Hepatocyte (in vitro differentiated cells): ENCODE measurements around the gene PEAR1. TPM values are rescaled to one million over a fixed set of nuclear protein-coding genes. Genes with fewer than 3 reads are reported as not detected.

ENCODE experiments used
- DNase-seq: peaks from one replicate; pipeline ENCODE4 v3.0.0-alpha.2; 2016; ENCODE audit warnings: low spot score
- H2AFZ ChIP-seq: fragments of 200-600 bp; sonication (generic); 2 replicates; pipeline ENCODE4 v1.6.0; 2016; ENCODE audit warnings: antibody characterized with exemption, mild to moderate bottlenecking
- H3K27ac ChIP-seq: fragments of 200-600 bp; sonication (generic); 2 replicates; pipeline ENCODE4 v1.5.1; 2016; ENCODE audit warnings: mild to moderate bottlenecking
- H3K27me3 ChIP-seq: fragments of 200-600 bp; sonication (generic); 2 replicates; pipeline ENCODE4 v1.6.1; 2016
- H3K36me3 ChIP-seq: fragments of 200-600 bp; sonication (generic); replicated peaks from 2 replicates; pipeline ENCODE4 v1.5.1; 2016; ENCODE audit warnings: low read depth; ENCODE audit not compliant: insufficient read depth
- H3K4me1 ChIP-seq: fragments of 200-600 bp; sonication (generic); 2 replicates; pipeline ENCODE4 v1.5.1; 2016; ENCODE audit warnings: mild to moderate bottlenecking, moderate library complexity; ENCODE audit not compliant: insufficient read depth
- H3K4me2 ChIP-seq: fragments of 200-600 bp; sonication (generic); 2 replicates; pipeline ENCODE4 v1.6.0; 2016
- H3K4me3 ChIP-seq: fragments of 200-600 bp; sonication (generic); 2 replicates; pipeline ENCODE4 v1.5.1; 2016; ENCODE audit warnings: mild to moderate bottlenecking
- H3K79me2 ChIP-seq: fragments of 200-600 bp; sonication (generic); 2 replicates; pipeline ENCODE4 v1.6.0; 2017; ENCODE audit warnings: mild to moderate bottlenecking
- H3K9me2 ChIP-seq: fragments of 200-600 bp; sonication (generic); replicated peaks from 2 replicates; pipeline ENCODE4 v1.6.0; 2017; ENCODE audit warnings: mild to moderate bottlenecking; ENCODE audit not compliant: insufficient read depth
- H3K9me3 ChIP-seq: fragments of 200-600 bp; sonication (generic); 2 replicates; pipeline ENCODE4 v1.5.1; 2016; ENCODE audit warnings: low read depth, mild to moderate bottlenecking
- H4K20me1 ChIP-seq: fragments of 200-600 bp; sonication (generic); 2 replicates; pipeline ENCODE4 v1.6.0; 2016; ENCODE audit warnings: mild to moderate bottlenecking; ENCODE audit not compliant: insufficient read depth, poor library complexity, severe bottlenecking
- EZH2 ChIP-seq: fragments of 200-600 bp; sonication (generic); IDR thresholded peaks from 2 replicates; pipeline ENCODE4 v1.6.1; 2016; ENCODE audit warnings: antibody characterized with exemption, mild to moderate bottlenecking, borderline replicate concordance
- EZH2phosphoT487 ChIP-seq: fragments of 200-600 bp; sonication (generic); IDR thresholded peaks from one replicate; pipeline ENCODE4 v1.6.1; 2018; ENCODE audit warnings: antibody characterized with exemption, mild to moderate bottlenecking, low read depth, moderate library complexity; ENCODE audit not compliant: unreplicated experiment, severe bottlenecking
- WGBS: methylation state at CpG from one replicate; pipeline ENCODE4 v1.1.6; 2016; ENCODE audit warnings: low lambda C conversion rate; ENCODE audit errors: missing lambda C conversion rate; 5-methylcytosine and 5-hydroxymethylcytosine counted together
- polyA plus RNA-seq: library from polyadenylated mRNA; unstranded; fragments of >200 nt; fragmentation: Nextera tagmentation; extraction: Ambion mirVana; gene quantifications from 2 replicates; pipeline ENCODE4 v1.2.1, GENCODE V29; 2016
- total RNA-seq: library from RNA; depleted of rRNA; stranded (reverse); fragments of >200 nt; gene quantifications from 2 replicates; pipeline ENCODE4 v1.2.3, GENCODE V29; 2014
- TF ChIP-seq, protein P1 (sequence below): fragments of 200-600 bp; sonication (generic); IDR thresholded peaks from 2 replicates; pipeline ENCODE4 v1.5.1; 2016; ENCODE audit warnings: antibody characterized with exemption, mild to moderate bottlenecking; ENCODE audit not compliant: poor library complexity

Gene PEAR1
- total and polyA plus RNA-seq, 2 experiments from 2014 or later, result 5.3 to 6.3 TPM

- H3K36me3 ChIP-seq, result no peaks in the 10 kb centered on the region
- H3K9me3 ChIP-seq, result no peaks in the 10 kb centered on the region
- H3K9me2 ChIP-seq, result no peaks in the 10 kb centered on the region
- H2AFZ ChIP-seq, result no peak overlapping the region
- TF ChIP-seq, protein P1, sequence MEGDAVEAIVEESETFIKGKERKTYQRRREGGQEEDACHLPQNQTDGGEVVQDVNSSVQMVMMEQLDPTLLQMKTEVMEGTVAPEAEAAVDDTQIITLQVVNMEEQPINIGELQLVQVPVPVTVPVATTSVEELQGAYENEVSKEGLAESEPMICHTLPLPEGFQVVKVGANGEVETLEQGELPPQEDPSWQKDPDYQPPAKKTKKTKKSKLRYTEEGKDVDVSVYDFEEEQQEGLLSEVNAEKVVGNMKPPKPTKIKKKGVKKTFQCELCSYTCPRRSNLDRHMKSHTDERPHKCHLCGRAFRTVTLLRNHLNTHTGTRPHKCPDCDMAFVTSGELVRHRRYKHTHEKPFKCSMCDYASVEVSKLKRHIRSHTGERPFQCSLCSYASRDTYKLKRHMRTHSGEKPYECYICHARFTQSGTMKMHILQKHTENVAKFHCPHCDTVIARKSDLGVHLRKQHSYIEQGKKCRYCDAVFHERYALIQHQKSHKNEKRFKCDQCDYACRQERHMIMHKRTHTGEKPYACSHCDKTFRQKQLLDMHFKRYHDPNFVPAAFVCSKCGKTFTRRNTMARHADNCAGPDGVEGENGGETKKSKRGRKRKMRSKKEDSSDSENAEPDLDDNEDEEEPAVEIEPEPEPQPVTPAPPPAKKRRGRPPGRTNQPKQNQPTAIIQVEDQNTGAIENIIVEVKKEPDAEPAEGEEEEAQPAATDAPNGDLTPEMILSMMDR, result no peak
- no peak for TF ChIP-seq EZH2phosphoT487
- no peak for TF ChIP-seq EZH2
- H3K27me3 ChIP-seq, result no peaks in the 10 kb centered on the region
- H3K4me1 ChIP-seq, result peaks cover 3% of the 10 kb centered on the region
- no peaks in the 10 kb centered on the region for H3K79me2 ChIP-seq
- DNase-seq, result no peak
- 58% methylated on average over 4 of the region's 4 CpGs for WGBS
- no peak overlapping the region for H3K27ac ChIP-seq
- H3K4me2 ChIP-seq, result no peak overlapping the region
- no peaks in the 10 kb centered on the region for H4K20me1 ChIP-seq
- H3K4me3 ChIP-seq, result no peak overlapping the region
Measured at GRCh38 chr1:156905651-156906050, 12.1 kb downstream of the PEAR1 start.

DNA sequence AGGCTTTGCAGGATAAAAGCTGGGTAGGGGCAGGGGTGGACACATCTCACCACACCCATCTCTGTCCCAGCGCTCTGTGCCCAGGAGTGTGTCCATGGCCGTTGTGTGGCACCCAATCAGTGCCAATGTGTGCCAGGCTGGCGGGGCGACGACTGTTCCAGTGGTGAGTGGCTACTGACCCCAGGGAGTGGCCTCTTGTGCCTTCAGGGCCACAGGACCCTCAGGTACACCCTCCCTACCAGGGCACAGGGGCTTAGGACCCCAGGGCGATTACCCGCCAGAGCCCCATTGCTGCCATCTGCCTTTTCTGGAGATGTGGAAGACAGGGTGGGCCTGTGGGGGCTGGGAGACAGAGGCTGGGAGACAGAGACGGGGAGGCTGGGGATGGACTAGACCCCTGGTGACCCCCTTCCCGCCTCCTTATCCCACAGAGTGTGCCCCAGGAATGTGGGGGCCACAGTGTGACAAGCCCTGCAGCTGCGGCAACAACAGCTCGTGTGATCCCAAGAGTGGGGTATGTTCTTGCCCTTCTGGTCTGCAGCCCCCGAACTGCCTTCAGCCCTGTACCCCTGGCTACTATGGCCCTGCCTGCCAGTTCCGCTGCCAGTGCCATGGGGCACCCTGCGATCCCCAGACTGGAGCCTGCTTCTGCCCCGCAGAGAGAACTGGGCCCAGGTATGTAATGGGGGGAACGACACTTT lies 12.8 kb downstream of the PEAR1 start:
- H3K4me3 ChIP-seq, result no peak overlapping the region
- H3K27me3 ChIP-seq, result no peaks in the 10 kb centered on the region
- no peaks in the 10 kb centered on the region for H3K9me3 ChIP-seq
- WGBS, result 95% methylated on average over 16 of the region's 16 CpGs
- no peaks in the 10 kb centered on the region for H3K79me2 ChIP-seq
- H3K27ac ChIP-seq, result no peak overlapping the region
- no peak for DNase-seq
- no peaks in the 10 kb centered on the region for H4K20me1 ChIP-seq
- TF ChIP-seq EZH2 (no peak), EZH2phosphoT487 (no peak)
- TF ChIP-seq, protein P1, result no peak
- no peaks in the 10 kb centered on the region for H3K9me2 ChIP-seq
- peaks cover 4% of the 10 kb centered on the region for H3K4me1 ChIP-seq
- H3K4me2 ChIP-seq, result no peak overlapping the region
- no peak overlapping the region for H2AFZ ChIP-seq
- no peaks in the 10 kb centered on the region for H3K36me3 ChIP-seq

DNA sequence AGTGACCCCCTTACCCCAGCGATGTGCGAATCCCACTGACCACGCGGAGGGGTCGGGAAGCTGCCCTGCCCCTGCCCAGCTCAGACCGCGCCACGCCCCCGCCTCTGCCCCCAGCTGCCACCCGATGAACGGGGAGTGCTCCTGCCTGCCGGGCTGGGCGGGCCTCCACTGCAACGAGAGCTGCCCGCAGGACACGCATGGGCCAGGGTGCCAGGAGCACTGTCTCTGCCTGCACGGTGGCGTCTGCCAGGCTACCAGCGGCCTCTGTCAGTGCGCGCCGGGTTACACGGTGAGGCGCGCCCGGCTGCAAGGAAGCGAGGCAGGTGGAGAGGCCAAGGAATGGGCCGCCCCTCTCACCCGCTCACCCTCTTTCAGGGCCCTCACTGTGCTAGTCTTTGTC lies 15.0 kb downstream of the PEAR1 start:
- Histone ChIP-seq H3K36me3 (no peaks in the 10 kb centered on the region), H3K27ac (no peak overlapping the region), H3K4me1 (peaks cover 10% of the 10 kb centered on the region), H4K20me1 (no peaks in the 10 kb centered on the region), H3K9me3 (no peaks in the 10 kb centered on the region), H3K79me2 (no peaks in the 10 kb centered on the region), H3K9me2 (no peaks in the 10 kb centered on the region), H3K27me3 (no peaks in the 10 kb centered on the region), H3K4me2 (no peak overlapping the region), H3K4me3 (no peak overlapping the region), H2AFZ (no peak overlapping the region)
- no peak for DNase-seq
- TF ChIP-seq EZH2phosphoT487 (no peak), EZH2 (no peak)
- TF ChIP-seq, protein P1, result no peak
- 93% methylated on average over 24 of the region's 29 CpGs for WGBS

- no peaks in the 10 kb centered on the region for H3K9me3 ChIP-seq
- no peaks in the 10 kb centered on the region for H4K20me1 ChIP-seq
- no peak overlapping the region for H3K4me3 ChIP-seq
- TF ChIP-seq EZH2, result no peak
- TF ChIP-seq, protein P1, result no peak
- TF ChIP-seq EZH2phosphoT487, result no peak
- peaks cover 14% of the 10 kb centered on the region for H3K4me1 ChIP-seq
- no peak overlapping the region for H3K4me2 ChIP-seq
- no peaks in the 10 kb centered on the region for H3K79me2 ChIP-seq
- no peaks in the 10 kb centered on the region for H3K36me3 ChIP-seq
- no peaks in the 10 kb centered on the region for H3K27me3 ChIP-seq
- 86% methylated on average over 10 of the region's 10 CpGs for WGBS
- H3K27ac ChIP-seq, result no peak overlapping the region
- no peaks in the 10 kb centered on the region for H3K9me2 ChIP-seq
- H2AFZ ChIP-seq, result no peak overlapping the region
- no peak for DNase-seq
Measured at GRCh38 chr1:156908955-156909354, 15.4 kb downstream of the PEAR1 start.
